Measurements from ENCODE around the gene GPR3.

The GPR3 gene

DNA sequence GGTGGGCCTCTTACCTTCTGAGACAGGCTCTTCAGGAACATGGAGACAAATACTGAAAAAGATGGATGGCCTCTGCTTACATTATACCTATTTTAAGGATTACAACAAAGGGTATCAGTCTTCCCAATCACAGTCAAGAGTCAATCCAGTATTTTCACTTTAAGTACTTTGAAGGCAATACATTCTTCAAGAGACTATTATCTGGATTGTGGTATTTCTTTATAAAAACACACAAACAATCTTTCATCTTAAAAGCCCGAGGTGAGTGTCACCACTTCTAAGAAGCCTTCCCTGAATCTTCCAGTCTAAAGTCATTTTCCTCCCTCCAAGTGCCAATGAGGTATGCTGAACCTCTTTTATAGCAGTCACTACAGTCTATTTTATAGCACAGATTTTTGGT, 52.2 kb downstream of the GPR3 start:
- no peak overlapping the region for H2BK5ac ChIP-seq (ENCODE audit: low read length)
- no CpG with 5 or more reads among the region's 1 CpG for whole genome bisulfite sequencing (ENCODE audit: extremely low coverage, insufficient coverage, low lambda C conversion rate)
- no peaks in the 10 kb centered on the region for H3K27me3 ChIP-seq (ENCODE audit: insufficient read depth, low read length, poor library complexity)
- H3K18ac ChIP-seq (ENCODE audit: low read length), result no peak overlapping the region
- no peak for DNase-seq
- H2BK15ac ChIP-seq (replicated peaks; ENCODE audit: low read depth), result no peak overlapping the region
- no peak overlapping the region for H4K5ac ChIP-seq (ENCODE audit: low read length)
- no peak overlapping the region for H3K9ac ChIP-seq (ENCODE audit: low read length)
- H3K4me2 ChIP-seq (ENCODE audit: low read length), result no peak overlapping the region
- H3K27ac ChIP-seq (ENCODE audit: low read depth, low read length), result no peak overlapping the region
- no peak overlapping the region for H2AK5ac ChIP-seq (ENCODE audit: low read length)
- peaks cover 5% of the 10 kb centered on the region for H3K79me2 ChIP-seq (ENCODE audit: control insufficient read depth, insufficient read depth, low read length)
- H3K36me3 ChIP-seq (ENCODE audit: control insufficient read depth, insufficient read depth, low read length), result peaks cover 1% of the 10 kb centered on the region
- no peak overlapping the region for H3K56ac ChIP-seq (ENCODE audit: low read length)
- no peak overlapping the region for H4K8ac ChIP-seq (ENCODE audit: low read depth, low read length)
- H3K4me1 ChIP-seq (ENCODE audit: control insufficient read depth, low read depth, low read length), result no peaks in the 10 kb centered on the region
- peaks cover 9% of the 10 kb centered on the region for H3K79me1 ChIP-seq (ENCODE audit: low read length)
- no peak overlapping the region for H3K23ac ChIP-seq (ENCODE audit: low read length)
- no peak overlapping the region for H3K4me3 ChIP-seq (ENCODE audit: low read length)
- no peak overlapping the region for H3K4ac ChIP-seq (ENCODE audit: low read depth, low read length)
- no peak overlapping the region for H2BK120ac ChIP-seq (ENCODE audit: low read depth, low read length)
